H9 (cell line): Measurements from ENCODE around the gene AIFM2. TPM values are rescaled to one million over a fixed set of nuclear protein-coding genes. Genes with fewer than 3 reads are reported as not detected.

Experiments
- DNase-seq: peaks from one replicate; pipeline ENCODE4 v3.0.0-alpha.2; 2017
- H2AFZ ChIP-seq: one replicate; pipeline ENCODE4 v1.6.1; 2013; ENCODE audit warnings: mild to moderate bottlenecking, low read length, control low read depth, moderate library complexity
- H2AK5ac ChIP-seq: 2 replicates; pipeline ENCODE4 v1.6.1; 2013; ENCODE audit warnings: low read length, control low read depth, mixed read lengths; ENCODE audit not compliant: insufficient read length
- H2BK120ac ChIP-seq: one replicate; pipeline ENCODE4 v1.6.1; 2013; ENCODE audit warnings: low read depth, mild to moderate bottlenecking, low read length, control low read depth, inconsistent platforms; ENCODE audit not compliant: poor library complexity, severe bottlenecking
- H2BK12ac ChIP-seq: 2 replicates; pipeline ENCODE4 v1.6.1; 2013; ENCODE audit warnings: low read length, control low read depth, mixed read lengths, low read depth; ENCODE audit not compliant: insufficient read length
- H2BK15ac ChIP-seq: 2 replicates; pipeline ENCODE4 v1.6.1; 2013; ENCODE audit warnings: low read depth, low read length, control low read depth
- H2BK20ac ChIP-seq: one replicate; pipeline ENCODE4 v1.6.1; 2013; ENCODE audit warnings: low read depth, mild to moderate bottlenecking, low read length, control low read depth, inconsistent platforms; ENCODE audit not compliant: poor library complexity, severe bottlenecking
- H2BK5ac ChIP-seq: 2 replicates; pipeline ENCODE4 v1.6.1; 2013; ENCODE audit warnings: low read length, control low read depth, mixed read lengths; ENCODE audit not compliant: insufficient read length
- H3K14ac ChIP-seq: 2 replicates; pipeline ENCODE4 v1.6.1; 2013; ENCODE audit warnings: low read length, control low read depth; ENCODE audit not compliant: insufficient read depth
- H3K18ac ChIP-seq: 2 replicates; pipeline ENCODE4 v1.6.1; 2013; ENCODE audit warnings: low read depth, mild to moderate bottlenecking, mixed read lengths, low read length, control low read depth; ENCODE audit not compliant: insufficient read length
- H3K23ac ChIP-seq: 2 replicates; pipeline ENCODE4 v1.6.1; 2013; ENCODE audit warnings: low read length, control low read depth, mixed read lengths, low read depth; ENCODE audit not compliant: insufficient read length
- H3K23me2 ChIP-seq: 2 replicates; pipeline ENCODE4 v1.6.1; 2013; ENCODE audit warnings: low read depth, mild to moderate bottlenecking, mixed read lengths, low read length, control low read depth; ENCODE audit not compliant: insufficient read length, poor library complexity, severe bottlenecking
- H3K27ac ChIP-seq: 2 replicates; pipeline ENCODE4 v1.5.1; 2013; ENCODE audit warnings: low read length, control low read depth, mixed read lengths, low read depth; ENCODE audit not compliant: insufficient read length
- H3K27me3 ChIP-seq: 2 replicates; pipeline ENCODE4 v1.6.1; 2013; ENCODE audit warnings: low read length, control low read depth, inconsistent platforms; ENCODE audit not compliant: insufficient read depth
- H3K4ac ChIP-seq: 2 replicates; pipeline ENCODE4 v1.6.1; 2013; ENCODE audit warnings: low read depth, mild to moderate bottlenecking, control low read depth, inconsistent platforms, low read length, moderate library complexity
- H3K4me1 ChIP-seq: 2 replicates; pipeline ENCODE4 v1.6.1; 2013; ENCODE audit warnings: low read length, control low read depth, inconsistent platforms; ENCODE audit not compliant: insufficient read depth
- H3K4me2 ChIP-seq: 2 replicates; pipeline ENCODE4 v1.6.1; 2013; ENCODE audit warnings: low read length, control low read depth, mixed read lengths; ENCODE audit not compliant: insufficient read length, insufficient read depth
- H3K56ac ChIP-seq: 2 replicates; pipeline ENCODE4 v1.6.1; 2013; ENCODE audit warnings: low read depth, mild to moderate bottlenecking, mixed read lengths, low read length, control low read depth; ENCODE audit not compliant: insufficient read length
- H3K79me1 ChIP-seq: 2 replicates; pipeline ENCODE4 v1.6.1; 2013; ENCODE audit warnings: low read depth, mild to moderate bottlenecking, moderate library complexity, low read length, control low read depth, inconsistent platforms; ENCODE audit not compliant: insufficient read depth, poor library complexity, severe bottlenecking
- H3K79me2 ChIP-seq: 2 replicates; pipeline ENCODE4 v1.6.1; 2013; ENCODE audit warnings: low read length, control low read depth, inconsistent platforms; ENCODE audit not compliant: insufficient read depth
- H3K9ac ChIP-seq: 2 replicates; pipeline ENCODE4 v1.6.1; 2013; ENCODE audit warnings: low read length, control low read depth, mixed read lengths; ENCODE audit not compliant: insufficient read length; ENCODE audit errors: extremely low read depth
- H3K9me3 ChIP-seq: one replicate; pipeline ENCODE4 v1.6.1; 2013; ENCODE audit warnings: low read depth, low read length, inconsistent platforms; ENCODE audit not compliant: control insufficient read depth
- H3T11ph ChIP-seq: one replicate; pipeline ENCODE4 v1.6.1; 2013; ENCODE audit warnings: mild to moderate bottlenecking, low read length, control low read depth, inconsistent platforms
- H4K20me1 ChIP-seq: one replicate; pipeline ENCODE4 v1.6.1; 2013; ENCODE audit not compliant: control insufficient read depth, insufficient read length, insufficient read depth
- H4K5ac ChIP-seq: 2 replicates; pipeline ENCODE4 v1.6.1; 2013; ENCODE audit warnings: low read depth, mild to moderate bottlenecking, mixed read lengths, low read length, control low read depth; ENCODE audit not compliant: insufficient read length
- H4K8ac ChIP-seq: replicated peaks from 2 replicates; pipeline ENCODE4 v1.6.1; 2013; ENCODE audit warnings: low read length, control low read depth, mixed read lengths, low read depth; ENCODE audit not compliant: insufficient read length
- H4K91ac ChIP-seq: 2 replicates; pipeline ENCODE4 v1.6.1; 2013; ENCODE audit warnings: low read depth, mild to moderate bottlenecking, moderate library complexity, mixed read lengths, low read length, control low read depth; ENCODE audit not compliant: insufficient read length
- H3K27ac Mint-ChIP-seq, 3 experiments: 2 replicates in 2 of 3; 3 replicates in 1 of 3; pipeline ENCODE4 v1.8.0; 2020 to 2021; ENCODE audit warnings: mixed read lengths in 3 of 3, mild to moderate bottlenecking in 1 of 3, moderate library complexity in 1 of 3
- H3K27me3 Mint-ChIP-seq: 2 replicates; pipeline ENCODE4 v1.8.0; 2021; ENCODE audit warnings: low read depth, mild to moderate bottlenecking, moderate library complexity, mixed read lengths
- H3K36me3 Mint-ChIP-seq, 3 experiments: 2 replicates in 2 of 3; 3 replicates in 1 of 3; pipeline ENCODE4 v1.8.0; 2020 to 2021; ENCODE audit warnings: low read depth in 3 of 3, mixed read lengths in 3 of 3; ENCODE audit not compliant: insufficient read depth in 1 of 3
- H3K4me1 Mint-ChIP-seq, 2 experiments: 2 replicates each; pipeline ENCODE4 v1.8.0; 2020; ENCODE audit warnings: mixed read lengths in 2 of 2
- H3K4me3 Mint-ChIP-seq, 2 experiments: 2 replicates in 1 of 2; 3 replicates in 1 of 2; pipeline ENCODE4 v1.8.0; 2020 to 2021; ENCODE audit warnings: mild to moderate bottlenecking in 2 of 2, mixed read lengths in 2 of 2, moderate library complexity in 1 of 2
- H3K9me3 Mint-ChIP-seq, 2 experiments: 2 replicates in 1 of 2; 3 replicates in 1 of 2; pipeline ENCODE4 v1.8.0; 2020; ENCODE audit warnings: mild to moderate bottlenecking in 2 of 2, mixed read lengths in 2 of 2, moderate library complexity in 1 of 2
- CTCF ChIP-seq: fragments of 200-600 bp; sonication (generic); conservative IDR thresholded peaks from 3 replicates; pipeline ENCODE4 v1.8.0; 2021; ENCODE audit warnings: antibody characterized with exemption, mild to moderate bottlenecking
- WGBS: extraction: QIAGEN DNeasy Blood & Tissue Kit; methylation state at CpG from one replicate; pipeline ENCODE4 v1.1.7; 2013; ENCODE audit warnings: missing lambda C conversion rate, low lambda C conversion rate, mixed read lengths; ENCODE audit not compliant: insufficient read length; ENCODE audit errors: extremely low coverage; 5-methylcytosine and 5-hydroxymethylcytosine counted together
- total RNA-seq: library from RNA; stranded (reverse); gene quantifications from 2 replicates; pipeline ENCODE4 v1.2.1, GENCODE V29; 2021

AIFM2 gene
- total RNA-seq, 1 experiment from 2014 or later: 5.3 TPM

GRCh38 chr10:70178139-70178725, 45.6 kb upstream of the AIFM2 start:
- Histone ChIP-seq H3K27ac (no peak overlapping the region), H3K4me2 (no peak overlapping the region), H2AFZ (no peak overlapping the region), H3K27me3 (no peaks in the 10 kb centered on the region), H3K14ac (no peak overlapping the region), H2BK12ac (no peak overlapping the region), H4K8ac (no peak overlapping the region), H3K4me1 (no peaks in the 10 kb centered on the region), H3T11ph (no peak overlapping the region), H2BK120ac (no peak overlapping the region), H2AK5ac (no peak overlapping the region), H3K23me2 (no peaks in the 10 kb centered on the region), H3K9me3 (no peaks in the 10 kb centered on the region), H4K91ac (no peak overlapping the region), H3K56ac (no peak overlapping the region), H3K18ac (no peak overlapping the region), H3K23ac (no peak overlapping the region), H3K9ac (no peak overlapping the region), H4K5ac (no peak overlapping the region), H3K79me1 (no peaks in the 10 kb centered on the region), H3K79me2 (no peaks in the 10 kb centered on the region), H3K4ac (no peak overlapping the region), H2BK15ac (no peak overlapping the region), H2BK20ac (no peak overlapping the region), H4K20me1 (no peaks in the 10 kb centered on the region), H2BK5ac (no peak overlapping the region)
- Mint-ChIP-seq H3K4me3 (no peak overlapping the region), H3K9me3 (peaks cover 6 to 9% of the 10 kb centered on the region in 2 experiments; a peak in 3 of 5 replicates), H3K4me1 (no peaks in the 10 kb centered on the region), H3K27me3 (peaks cover 14% of the 10 kb centered on the region), H3K27ac (no peak overlapping the region), H3K36me3 (no peaks in the 10 kb centered on the region; a peak in 1 of 7 replicates)
- DNase-seq: no peak
- WGBS: no CpG with 5 or more reads among the region's 4 CpGs
- no peak for TF ChIP-seq CTCF
